GM23248 (cell line): Measurements from ENCODE around the gene ZNF319.

Experiments used
- EZH2 ChIP-seq: fragments of 200-600 bp; sonication (generic); IDR thresholded peaks from 2 replicates; pipeline ENCODE4 v1.6.1; 2018; ENCODE audit warnings: antibody characterized with exemption, mild to moderate bottlenecking; ENCODE audit not compliant: insufficient read depth, poor library complexity, severe bottlenecking
- EZH2phosphoT487 ChIP-seq: fragments of 200-600 bp; sonication (generic); IDR thresholded peaks from 2 replicates; pipeline ENCODE4 v1.6.1; 2018; ENCODE audit warnings: antibody characterized with exemption, moderate library complexity, mild to moderate bottlenecking, low read depth; ENCODE audit not compliant: insufficient read depth

DNA sequence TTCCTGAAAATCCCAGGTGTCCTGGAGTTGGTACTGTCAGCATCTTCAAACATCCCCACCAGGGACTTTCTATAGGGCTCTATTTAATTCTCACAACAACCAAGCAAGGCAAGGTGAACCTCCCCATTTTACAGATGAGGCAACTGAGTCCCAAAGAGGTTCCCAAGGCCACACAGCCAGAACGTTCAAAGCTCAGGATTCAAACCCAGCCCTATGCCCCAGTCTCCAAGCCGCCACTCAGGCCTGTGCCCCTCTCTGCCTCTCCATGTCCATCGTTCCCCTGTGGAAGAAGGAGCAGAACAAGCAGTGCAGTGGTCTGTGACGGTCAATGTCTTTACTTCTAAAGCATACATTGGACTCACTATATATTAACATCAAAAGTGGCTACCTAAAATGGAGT is 6.1 kb downstream of the ZNF319 start:
- TF ChIP-seq EZH2 (no peak), EZH2phosphoT487 (no peak)
